ENCODE results near the gene DACT1. TPM values are rescaled to one million over a fixed set of nuclear protein-coding genes. Genes with fewer than 3 reads are reported as not detected.

The DACT1 gene
- total RNA-seq, 2 donors from 2014 or later, result 36.1 to 50.9 TPM

DNA sequence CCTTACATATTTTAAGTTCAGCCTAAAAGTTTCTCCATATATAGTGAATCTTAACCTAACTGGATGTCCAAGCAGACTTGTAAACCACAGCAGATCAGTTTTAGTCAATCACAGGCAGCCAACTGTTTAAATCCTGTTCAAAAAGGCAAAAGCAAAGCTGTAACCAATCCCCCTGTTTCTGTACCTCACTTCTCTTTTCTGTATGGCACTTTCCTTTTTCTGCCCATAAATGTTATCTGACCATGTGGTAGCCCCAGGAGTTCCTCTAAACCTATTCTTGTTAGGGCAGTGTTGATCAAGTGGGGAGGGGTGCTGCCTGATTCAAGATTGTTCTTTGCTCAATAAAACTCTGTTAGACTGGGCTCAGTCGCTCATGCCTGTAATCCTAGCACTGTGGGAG, 8.5 kb upstream of the DACT1 start:
- Histone ChIP-seq H3K27me3 (replicated peaks; ENCODE audit: insufficient read depth) (no peaks in the 10 kb centered on the region), H3K36me3 (no peaks in the 10 kb centered on the region), H3K27ac (no peak overlapping the region), H3K9me3 (no peaks in the 10 kb centered on the region), H3K4me1 (ENCODE audit: control insufficient read depth in 1 of 2, low read depth in 2 of 2) (peaks cover 0 to 10% of the 10 kb centered on the region in 2 donors), H3K4me3 (no peak overlapping the region)
- DNase-seq (ENCODE audit: low spot score) (no peak), ATAC-seq (ENCODE audit: insufficient number of reproducible peaks, low FRiP score, low read depth) (no peak)
- no peak for TF ChIP-seq CTCF (IDR thresholded peaks at IDR 0.05)

- no peak overlapping the region for H3K4me3 ChIP-seq
- no peak for TF ChIP-seq CTCF (IDR thresholded peaks at IDR 0.05)
- H3K27ac ChIP-seq, result no peak overlapping the region
- H3K27me3 ChIP-seq (replicated peaks; ENCODE audit: insufficient read depth), result no peaks in the 10 kb centered on the region
- ATAC-seq (ENCODE audit: insufficient number of reproducible peaks, low FRiP score, low read depth), result no peak
- no peaks in the 10 kb centered on the region for H3K36me3 ChIP-seq
- H3K4me1 ChIP-seq (ENCODE audit: control insufficient read depth in 1 of 2, low read depth in 2 of 2), result peaks cover 12 to 29% of the 10 kb centered on the region in 2 donors
- no peak for DNase-seq (ENCODE audit: low spot score)
- H3K9me3 ChIP-seq, result no peaks in the 10 kb centered on the region
Measured at GRCh38 chr14:58631732-58632131, 6.0 kb upstream of the DACT1 start.

- no peak for TF ChIP-seq CTCF (IDR thresholded peaks at IDR 0.05)
- Histone ChIP-seq H3K27me3 (replicated peaks; ENCODE audit: insufficient read depth) (no peaks in the 10 kb centered on the region), H3K27ac (peak overlapping the region in 1 of 2 donors; percentile 99), H3K9me3 (no peaks in the 10 kb centered on the region), H3K4me1 (ENCODE audit: control insufficient read depth in 1 of 2, low read depth in 2 of 2) (peaks cover 14 to 22% of the 10 kb centered on the region in 2 donors), H3K36me3 (no peaks in the 10 kb centered on the region), H3K4me3 (no peak overlapping the region)
- no peak for ATAC-seq (ENCODE audit: insufficient number of reproducible peaks, low FRiP score, low read depth)
- DNase-seq (ENCODE audit: low spot score), result no peak
Measured at GRCh38 chr14:58633831-58634230, 3.9 kb upstream of the DACT1 start.

DNA sequence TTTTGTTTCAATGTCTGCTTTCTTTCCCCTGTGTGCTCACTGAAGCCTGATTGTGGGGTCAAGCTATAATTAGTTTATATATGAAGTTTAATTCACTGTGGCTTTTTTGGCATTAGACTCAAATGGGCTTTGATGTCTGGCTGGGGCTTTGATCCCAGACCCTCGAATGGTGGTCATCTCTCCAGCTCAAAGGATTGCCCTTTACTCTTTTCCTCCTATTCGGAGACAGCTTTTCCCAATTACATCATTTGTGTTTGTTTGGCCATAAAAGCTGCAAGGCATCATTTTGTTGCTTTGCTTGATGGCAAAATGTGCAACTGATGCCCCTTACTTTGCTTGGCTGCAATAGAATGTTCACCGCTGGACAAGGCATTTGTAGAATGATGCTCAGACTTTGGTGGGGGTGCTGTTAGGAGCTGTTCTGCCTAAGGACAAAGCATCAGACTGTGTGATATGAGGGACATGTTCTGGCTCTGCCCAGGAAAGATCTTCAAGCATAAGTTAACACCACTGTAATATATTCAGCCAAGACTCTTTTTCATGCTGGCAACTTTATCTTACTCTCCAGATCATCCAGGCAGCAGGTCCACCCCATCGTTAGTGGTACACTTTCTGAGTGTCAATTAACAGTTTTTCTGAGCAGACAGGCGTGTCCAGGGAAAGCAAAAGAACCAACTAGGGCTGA, 3.2 kb upstream of the DACT1 start:
- peaks cover 14 to 28% of the 10 kb centered on the region in 2 donors for H3K4me1 ChIP-seq (ENCODE audit: control insufficient read depth in 1 of 2, low read depth in 2 of 2)
- H3K36me3 ChIP-seq, result no peaks in the 10 kb centered on the region
- TF ChIP-seq CTCF (IDR thresholded peaks at IDR 0.05), result no peak
- no peak for ATAC-seq (ENCODE audit: insufficient number of reproducible peaks, low FRiP score, low read depth)
- peak overlapping the region; percentile 15 for H3K4me3 ChIP-seq
- H3K9me3 ChIP-seq, result no peaks in the 10 kb centered on the region
- peak overlapping the region; percentile 99 for H3K27ac ChIP-seq
- no peak for DNase-seq (ENCODE audit: low spot score)
- H3K27me3 ChIP-seq (replicated peaks; ENCODE audit: insufficient read depth), result no peaks in the 10 kb centered on the region

DNA sequence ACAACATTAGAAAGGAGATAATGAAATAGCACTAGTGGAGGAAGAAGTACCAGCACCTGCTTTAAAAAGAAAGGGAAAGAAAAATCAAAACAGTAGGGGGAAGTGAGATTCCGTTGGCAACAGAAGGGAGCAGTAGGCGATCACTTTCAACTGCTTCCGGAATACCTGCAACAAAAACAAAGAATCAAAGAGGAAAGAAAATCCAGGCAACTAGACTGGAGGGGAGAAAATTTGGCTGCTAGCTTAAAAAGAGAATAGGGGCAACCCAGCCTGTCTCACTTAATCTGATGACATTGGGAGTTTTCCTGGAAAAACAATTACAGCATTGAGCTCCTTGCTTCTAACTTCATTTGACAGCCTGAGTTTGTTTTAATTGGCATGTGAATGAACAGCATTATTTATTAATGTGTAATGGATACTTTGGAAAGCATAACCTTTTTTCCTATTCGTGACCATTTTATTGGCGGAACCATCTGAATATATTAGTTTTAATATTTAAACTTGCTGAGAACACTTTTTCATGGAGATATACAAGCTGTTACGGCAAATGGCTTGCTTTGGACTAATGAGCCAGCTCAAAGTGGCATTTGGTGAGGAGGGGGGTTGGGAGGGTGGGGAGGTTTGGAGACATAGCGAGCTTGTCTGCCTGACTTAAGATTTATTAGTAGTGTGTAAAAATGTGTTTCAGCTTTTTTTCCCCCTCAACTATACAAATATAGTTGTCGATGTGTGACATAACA, 2.5 kb upstream of the DACT1 start:
- H3K4me1 ChIP-seq (ENCODE audit: control insufficient read depth in 1 of 2, low read depth in 2 of 2), result peaks cover 14 to 35% of the 10 kb centered on the region in 2 donors
- no peaks in the 10 kb centered on the region for H3K36me3 ChIP-seq
- H3K27ac ChIP-seq, result peak overlapping the region; percentile 99
- no peaks in the 10 kb centered on the region for H3K27me3 ChIP-seq (replicated peaks; ENCODE audit: insufficient read depth)
- ATAC-seq (ENCODE audit: insufficient number of reproducible peaks, low FRiP score, low read depth) (no peak), DNase-seq (ENCODE audit: low spot score) (no peak)
- no peak for TF ChIP-seq CTCF (IDR thresholded peaks at IDR 0.05)
- H3K9me3 ChIP-seq, result no peaks in the 10 kb centered on the region
- H3K4me3 ChIP-seq, result peak overlapping the region; percentile 15
